Neural crest cell (in vitro differentiated cells): Measurements from ENCODE around the gene SERPING1. TPM values are rescaled to one million over a fixed set of nuclear protein-coding genes. Genes with fewer than 3 reads are reported as not detected.

Experiments
- DNase-seq: peaks from one replicate; pipeline ENCODE4 v3.0.0; 2021; ENCODE audit warnings: low read depth, mixed read lengths, low spot score
- H3K27ac Mint-ChIP-seq: one replicate; pipeline ENCODE4 v1.8.0; 2021; ENCODE audit warnings: mild to moderate bottlenecking, mixed read lengths; ENCODE audit not compliant: unreplicated experiment
- H3K27me3 Mint-ChIP-seq: 2 replicates; pipeline ENCODE4 v1.8.0; 2021; ENCODE audit warnings: low read depth, mild to moderate bottlenecking, mixed read lengths
- H3K36me3 Mint-ChIP-seq: 2 replicates; pipeline ENCODE4 v1.8.0; 2021; ENCODE audit warnings: low read depth, mild to moderate bottlenecking, mixed read lengths
- H3K4me1 Mint-ChIP-seq: 2 replicates; pipeline ENCODE4 v1.8.0; 2021; ENCODE audit warnings: mixed read lengths
- H3K4me3 Mint-ChIP-seq: one replicate; pipeline ENCODE4 v1.8.0; 2021; ENCODE audit warnings: mild to moderate bottlenecking, mixed read lengths
- H3K9me3 Mint-ChIP-seq: 2 replicates; pipeline ENCODE4 v1.8.0; 2021; ENCODE audit warnings: mixed read lengths
- CTCF ChIP-seq: fragments of 200-600 bp; sonication (generic); conservative IDR thresholded peaks from 2 replicates; pipeline ENCODE4 v1.5.0; 2021; ENCODE audit warnings: antibody characterized with exemption, mild to moderate bottlenecking
- total RNA-seq: library from RNA; stranded (reverse); gene quantifications from 2 replicates; pipeline ENCODE4 v1.2.1, GENCODE V29; 2021

Gene SERPING1
- total RNA-seq, 1 donor from 2014 or later, result 31.7 TPM

- Mint-ChIP-seq H3K27me3 (no peaks in the 10 kb centered on the region), H3K27ac (no peak overlapping the region), H3K4me1 (peaks cover 51% of the 10 kb centered on the region), H3K36me3 (no peaks in the 10 kb centered on the region), H3K4me3 (peak overlapping the region; percentile 92), H3K9me3 (no peaks in the 10 kb centered on the region)
- DNase-seq, result no peak
- no peak for TF ChIP-seq CTCF
Observed at GRCh38 chr11:57566905-57567514, 30.5 kb upstream of the SERPING1 start.

GRCh38 chr11:57567515-57568329, 29.8 kb upstream of the SERPING1 start, which contains the start of gene UBE2L6:
Gene UBE2L6 (minus strand): TSS chr11:57567672. CDS start chr11:57567611, 61 bp downstream.
- DNase-seq, result peak; percentile 57
- peak within 1 kb of the TSS; percentile 99 for H3K27ac Mint-ChIP-seq
- peak within 1 kb of the TSS; percentile 99 for H3K4me3 Mint-ChIP-seq

GRCh38 chr11:57568330-57568766, 29.1 kb upstream of the SERPING1 start:
- Mint-ChIP-seq H3K27me3 (no peaks in the 10 kb centered on the region), H3K9me3 (no peaks in the 10 kb centered on the region), H3K4me3 (peak overlapping the region; percentile 99), H3K4me1 (peaks cover 49% of the 10 kb centered on the region), H3K27ac (peak overlapping the region; percentile 99), H3K36me3 (no peaks in the 10 kb centered on the region)
- DNase-seq, result peak; percentile 95
- peak; percentile 98 for TF ChIP-seq CTCF

More at GRCh38 chr11:57567515-57568329, 29.8 kb upstream of the SERPING1 start, which contains the start of gene UBE2L6:
- H3K4me1 Mint-ChIP-seq, result peaks cover 49% of the 10 kb centered on the region
- no peaks in the 10 kb centered on the region for H3K27me3 Mint-ChIP-seq
- no peaks in the 10 kb centered on the region for H3K9me3 Mint-ChIP-seq
- H3K36me3 Mint-ChIP-seq, result no peaks in the 10 kb centered on the region
- no peak for TF ChIP-seq CTCF

- H3K27me3 Mint-ChIP-seq, result no peaks in the 10 kb centered on the region
- H3K9me3 Mint-ChIP-seq, result no peaks in the 10 kb centered on the region
- peaks cover 41% of the 10 kb centered on the region for H3K4me1 Mint-ChIP-seq
Observed at GRCh38 chr11:57571606-57572005, 25.9 kb upstream of the SERPING1 start.

GRCh38 chr11:57574061-57574460, 23.4 kb upstream of the SERPING1 start:
- Mint-ChIP-seq H3K27me3 (no peaks in the 10 kb centered on the region), H3K4me1 (peaks cover 27% of the 10 kb centered on the region), H3K4me3 (no peak overlapping the region), H3K36me3 (no peaks in the 10 kb centered on the region), H3K27ac (no peak overlapping the region), H3K9me3 (no peaks in the 10 kb centered on the region)
- TF ChIP-seq CTCF, result no peak
- no peak for DNase-seq

More at GRCh38 chr11:57571606-57572005, 25.9 kb upstream of the SERPING1 start:
- no peak overlapping the region for H3K27ac Mint-ChIP-seq
- no peaks in the 10 kb centered on the region for H3K36me3 Mint-ChIP-seq
- no peak for DNase-seq
- TF ChIP-seq CTCF, result no peak
- no peak overlapping the region for H3K4me3 Mint-ChIP-seq
